Gastrocnemius medialis (tissue), 4 donors: Measurements from ENCODE around the gene DCBLD2.

Experiments
- POLR2A ChIP-seq, 2 donors: fragments of 450-650 bp; IDR thresholded peaks; one replicate each; pipeline ENCODE4 v1.6.1; 2017; ENCODE audit warnings: antibody characterized with exemption in 2 of 2, mild to moderate bottlenecking in 2 of 2, moderate library complexity in 2 of 2
- TF ChIP-seq, protein P1 (sequence below), 5 experiments: fragments of 450-650 bp in 3 of 5; fragments of 200-600 bp in 2 of 5; sonication (generic) in 2 of 5; IDR thresholded peaks in 4 of 5; conservative IDR thresholded peaks in 1 of 5; 1 replicate in 4 of 5; 2 replicates in 1 of 5; pipeline ENCODE4 v1.5.1; 2016 to 2019; ENCODE audit warnings: antibody characterized with exemption in 5 of 5, mild to moderate bottlenecking in 3 of 5, moderate library complexity in 3 of 5

DNA sequence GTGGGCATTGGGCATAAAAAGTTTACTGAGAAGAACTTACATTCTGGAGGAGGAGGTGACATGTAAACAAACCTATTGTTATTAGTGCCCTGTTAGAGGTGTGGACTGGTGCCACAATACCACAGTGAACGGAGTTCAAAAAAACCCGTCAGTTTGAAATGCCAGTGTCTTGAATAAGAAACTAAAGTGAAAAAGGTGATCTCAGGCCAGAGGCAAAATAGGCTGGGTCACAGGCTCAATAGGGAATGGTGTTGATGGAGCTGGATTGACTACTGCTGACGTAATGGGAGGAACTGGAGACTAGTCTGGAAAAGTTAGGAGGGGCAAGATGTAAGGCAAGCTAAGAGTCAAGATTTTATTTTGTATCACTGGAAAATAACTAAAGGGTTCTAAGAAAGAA lies 1.6 kb upstream of the DCBLD2 start:
- TF ChIP-seq, protein P1, sequence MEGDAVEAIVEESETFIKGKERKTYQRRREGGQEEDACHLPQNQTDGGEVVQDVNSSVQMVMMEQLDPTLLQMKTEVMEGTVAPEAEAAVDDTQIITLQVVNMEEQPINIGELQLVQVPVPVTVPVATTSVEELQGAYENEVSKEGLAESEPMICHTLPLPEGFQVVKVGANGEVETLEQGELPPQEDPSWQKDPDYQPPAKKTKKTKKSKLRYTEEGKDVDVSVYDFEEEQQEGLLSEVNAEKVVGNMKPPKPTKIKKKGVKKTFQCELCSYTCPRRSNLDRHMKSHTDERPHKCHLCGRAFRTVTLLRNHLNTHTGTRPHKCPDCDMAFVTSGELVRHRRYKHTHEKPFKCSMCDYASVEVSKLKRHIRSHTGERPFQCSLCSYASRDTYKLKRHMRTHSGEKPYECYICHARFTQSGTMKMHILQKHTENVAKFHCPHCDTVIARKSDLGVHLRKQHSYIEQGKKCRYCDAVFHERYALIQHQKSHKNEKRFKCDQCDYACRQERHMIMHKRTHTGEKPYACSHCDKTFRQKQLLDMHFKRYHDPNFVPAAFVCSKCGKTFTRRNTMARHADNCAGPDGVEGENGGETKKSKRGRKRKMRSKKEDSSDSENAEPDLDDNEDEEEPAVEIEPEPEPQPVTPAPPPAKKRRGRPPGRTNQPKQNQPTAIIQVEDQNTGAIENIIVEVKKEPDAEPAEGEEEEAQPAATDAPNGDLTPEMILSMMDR (IDR thresholded peaks at IDR 0.05 in 4 of 5, conservative IDR thresholded peaks at IDR 0.05 in 1 of 5): no peak
- no peak for TF ChIP-seq POLR2A (IDR thresholded peaks at IDR 0.05)
